ENCODE results near the gene DHRS13.
"Not testable (repeated sequence)": the region's sequence is repeated elsewhere in the genome, so short reads cannot be mapped to it uniquely, and the experiment has no call there.

The DHRS13 gene

DNA sequence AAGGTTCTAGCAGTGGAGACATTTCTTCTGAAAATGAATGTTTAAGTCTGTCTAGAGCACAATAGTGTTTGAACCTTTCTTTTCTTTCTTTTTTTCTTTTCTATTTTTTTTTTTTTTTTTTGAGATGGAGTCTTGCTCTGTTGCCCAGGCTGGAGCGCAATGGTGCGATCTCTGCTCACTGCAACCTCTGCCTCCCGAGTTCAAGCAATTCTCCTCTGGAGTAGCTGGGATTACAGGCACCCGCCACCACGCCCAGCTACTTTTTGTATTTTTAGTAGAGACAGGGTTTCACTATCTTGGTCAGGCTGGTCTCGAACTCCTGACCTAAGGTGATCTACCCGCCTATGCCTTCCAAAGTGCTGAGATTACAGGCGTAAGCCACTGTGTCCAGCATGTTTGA is 31.6 kb upstream of the DHRS13 start:
- DNase-seq = not testable (repeated sequence)

DNA sequence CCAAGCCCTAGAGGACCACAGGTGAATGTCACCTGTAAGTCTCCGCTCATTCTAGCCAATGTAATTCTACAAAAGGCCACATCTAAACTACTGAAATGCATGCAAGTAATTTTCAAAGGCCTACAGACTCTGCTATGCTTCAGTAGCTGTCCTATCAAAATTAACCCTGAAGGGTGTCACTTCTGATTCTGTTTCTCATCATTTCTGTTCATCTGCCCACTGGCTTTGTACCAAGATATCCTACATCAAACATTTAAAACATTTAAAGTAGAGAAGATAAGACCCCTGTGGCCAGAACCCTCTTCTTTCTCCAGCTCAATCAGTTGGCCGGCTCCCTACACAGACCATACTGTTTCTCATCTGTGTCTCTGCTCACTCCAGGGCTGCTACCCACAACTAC is 26.9 kb upstream of the DHRS13 start:
- DNase-seq = no peak

GRCh38 chr17:28928061-28928460 is 25.2 kb upstream of the DHRS13 start:
- no peak for DNase-seq

DNA sequence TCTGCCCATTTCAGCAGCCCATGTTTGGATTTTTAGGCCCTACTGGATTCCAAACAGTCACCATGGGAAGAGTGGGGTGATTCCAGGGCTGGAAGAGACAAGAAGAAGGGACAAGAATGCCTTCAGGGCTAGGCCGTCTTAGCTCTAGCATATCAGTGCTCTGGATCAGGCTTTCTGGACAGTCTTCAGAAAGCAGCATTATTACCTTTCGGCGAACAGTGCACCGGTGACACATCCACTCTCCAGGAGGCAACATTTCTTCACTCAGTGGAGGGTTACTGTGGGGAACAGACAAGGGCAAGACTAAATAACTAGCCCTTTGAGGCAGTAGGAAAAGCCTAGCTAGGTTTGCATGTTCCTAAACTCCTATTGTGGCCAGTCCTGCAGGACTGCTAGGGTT is 23.9 kb upstream of the DHRS13 start:
- no peak for DNase-seq

DNA sequence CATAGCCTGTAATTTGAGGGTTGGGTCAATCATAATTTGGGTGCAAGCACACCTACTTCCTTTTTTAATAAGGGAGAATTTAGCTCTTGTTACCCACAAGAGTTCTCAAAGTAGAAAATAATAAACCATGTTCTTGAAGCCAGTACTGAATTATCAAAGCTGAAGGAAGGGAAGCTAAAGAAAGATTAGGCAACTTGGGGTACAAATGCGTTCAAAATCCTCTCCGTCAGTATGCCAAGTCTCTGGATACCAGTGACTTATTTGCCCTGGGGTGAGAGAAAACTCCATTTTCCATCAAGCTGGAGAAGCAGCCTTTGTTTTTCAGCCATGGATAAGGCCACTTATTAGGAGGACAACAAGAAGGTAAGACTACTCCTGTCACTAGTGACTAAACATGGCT is 23.5 kb upstream of the DHRS13 start:
- no peak for DNase-seq

DNA sequence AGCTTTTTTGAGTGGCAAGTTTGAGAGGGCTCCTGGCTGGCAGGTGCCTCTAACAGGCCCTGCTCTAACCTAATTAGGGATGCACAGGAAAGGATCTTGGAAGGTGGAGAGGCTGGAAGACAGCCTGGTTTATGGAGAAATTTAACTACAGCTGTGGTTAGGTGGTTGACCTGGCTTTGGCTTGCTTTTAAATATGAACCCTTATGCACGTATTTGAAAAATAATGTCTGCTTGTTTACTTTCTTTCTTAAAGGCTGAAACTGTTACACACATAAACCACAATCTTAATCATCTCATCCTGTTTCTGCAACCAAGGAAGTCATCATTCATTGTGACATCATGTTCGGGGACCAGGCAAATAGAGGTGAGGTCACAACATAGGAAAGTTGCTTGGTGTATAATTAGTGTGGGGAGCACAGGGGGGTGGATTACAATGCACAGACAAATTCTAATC is 23.1 kb upstream of the DHRS13 start:
- DNase-seq = no peak

- DNase-seq = no peak
These were observed 17.3 kb upstream of the DHRS13 start for GRCh38 chr17:28920201-28920600.

GRCh38 chr17:28918295-28918694 is 15.4 kb upstream of the DHRS13 start:
- DNase-seq = no peak

DNA sequence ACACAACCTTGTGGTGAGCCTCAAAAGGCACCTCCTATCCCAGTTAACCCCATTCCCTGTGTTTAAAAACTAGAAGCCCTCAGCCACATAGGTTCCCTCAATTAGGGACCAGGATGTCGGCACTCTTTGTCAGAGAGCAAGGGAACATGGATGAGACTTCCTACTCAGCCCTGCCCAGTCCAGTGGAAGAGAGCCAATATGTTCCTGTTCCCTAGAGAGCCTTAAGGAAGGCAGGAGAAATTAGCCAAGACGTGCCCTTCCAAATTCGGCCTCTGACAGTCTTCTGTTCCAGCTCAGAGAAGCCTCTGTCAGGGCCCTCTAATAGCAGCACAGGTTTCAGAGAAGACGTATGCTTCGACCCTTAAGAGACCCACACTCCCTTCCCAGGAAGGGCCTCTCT is 14.6 kb upstream of the DHRS13 start:
- no peak for DNase-seq

GRCh38 chr17:28917029-28917428 is 14.2 kb upstream of the DHRS13 start:
- no peak for DNase-seq

GRCh38 chr17:28916302-28916934 is 13.5 kb upstream of the DHRS13 start:
- DNase-seq = no peak

GRCh38 chr17:28912938-28913333 is 10.1 kb upstream of the DHRS13 start:
- DNase-seq = no peak

- no peak for DNase-seq
These were observed 9.5 kb upstream of the DHRS13 start for GRCh38 chr17:28912281-28912937.

DNA sequence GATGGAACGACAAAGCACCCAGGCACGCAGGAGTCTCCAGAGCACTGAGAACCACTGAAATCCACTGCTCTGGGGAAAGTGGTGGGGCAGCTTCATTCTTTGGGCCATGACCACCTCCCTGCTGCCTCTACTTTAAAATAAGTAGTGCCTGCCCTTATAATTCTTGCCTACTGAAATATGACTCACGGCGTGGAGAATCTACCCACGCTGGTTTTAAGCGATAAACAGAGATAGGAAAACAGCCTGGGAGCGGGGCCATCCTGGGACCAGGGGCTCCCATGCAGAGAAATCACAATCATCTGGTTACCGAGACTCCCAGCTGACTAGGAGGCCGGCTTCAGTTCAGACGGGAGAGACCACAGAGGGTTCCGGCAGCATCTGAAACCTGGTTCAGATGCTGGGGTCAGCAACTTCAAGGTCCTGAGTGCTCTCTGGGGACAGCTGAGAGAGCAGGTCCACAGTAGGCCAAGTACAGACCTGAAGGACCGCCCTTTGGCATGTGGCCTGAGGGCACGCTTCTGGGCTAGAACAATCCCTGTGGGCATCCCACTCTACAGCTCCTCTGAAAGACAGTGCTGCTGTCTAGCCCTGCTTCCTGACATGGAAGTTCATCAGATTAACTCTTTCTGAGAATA is 8.6 kb upstream of the DHRS13 start:
- no peak for DNase-seq

- DNase-seq = no peak
These were observed 7.7 kb upstream of the DHRS13 start for GRCh38 chr17:28910534-28910933.

GRCh38 chr17:28908640-28909167 is 5.8 kb upstream of the DHRS13 start:
- DNase-seq = no peak

GRCh38 chr17:28907709-28908475 is 5.0 kb upstream of the DHRS13 start:
- no peak for DNase-seq

DNA sequence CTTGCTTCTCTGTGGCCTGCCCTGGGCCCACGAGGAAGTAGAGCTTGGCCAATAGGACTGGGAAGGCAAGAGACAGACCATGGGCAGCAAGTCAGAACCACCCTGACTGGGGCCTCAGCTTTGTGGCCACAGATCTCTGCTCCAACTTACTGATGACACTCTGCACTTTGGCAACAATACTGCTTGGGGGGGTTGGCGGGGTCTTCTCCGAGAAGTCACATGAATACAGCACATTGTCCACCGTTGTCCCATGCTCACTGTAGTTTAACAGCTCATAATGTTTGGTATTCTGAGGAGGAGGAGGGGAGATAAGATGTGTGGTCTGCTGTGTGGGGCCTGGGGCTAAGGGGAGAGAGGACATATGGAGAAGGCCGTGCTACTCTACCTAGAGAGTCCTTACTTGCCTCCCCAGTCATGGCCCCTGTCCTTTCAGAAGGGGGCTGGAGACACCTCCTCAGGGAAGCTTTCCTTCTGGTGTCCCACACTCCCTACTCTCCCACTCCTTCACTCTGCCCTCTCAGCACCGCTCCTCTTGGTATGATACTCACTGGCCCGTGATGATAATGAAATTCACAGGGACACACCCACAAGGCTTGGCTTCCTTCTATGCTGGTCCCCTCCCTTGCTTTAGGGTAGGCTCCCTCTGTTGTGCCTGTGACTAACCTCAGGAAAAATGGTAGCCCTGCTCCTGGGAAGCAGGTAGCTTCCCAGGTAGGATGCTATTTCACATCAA is 4.0 kb upstream of the DHRS13 start:
- DNase-seq = no peak

GRCh38 chr17:28906276-28906675 is 3.4 kb upstream of the DHRS13 start:
- DNase-seq = no peak

GRCh38 chr17:28904800-28905199 is 1.9 kb upstream of the DHRS13 start:
- no peak for DNase-seq

GRCh38 chr17:28903546-28903841 is 615 bp upstream of the DHRS13 start:
- not testable (repeated sequence) for DNase-seq

DNA sequence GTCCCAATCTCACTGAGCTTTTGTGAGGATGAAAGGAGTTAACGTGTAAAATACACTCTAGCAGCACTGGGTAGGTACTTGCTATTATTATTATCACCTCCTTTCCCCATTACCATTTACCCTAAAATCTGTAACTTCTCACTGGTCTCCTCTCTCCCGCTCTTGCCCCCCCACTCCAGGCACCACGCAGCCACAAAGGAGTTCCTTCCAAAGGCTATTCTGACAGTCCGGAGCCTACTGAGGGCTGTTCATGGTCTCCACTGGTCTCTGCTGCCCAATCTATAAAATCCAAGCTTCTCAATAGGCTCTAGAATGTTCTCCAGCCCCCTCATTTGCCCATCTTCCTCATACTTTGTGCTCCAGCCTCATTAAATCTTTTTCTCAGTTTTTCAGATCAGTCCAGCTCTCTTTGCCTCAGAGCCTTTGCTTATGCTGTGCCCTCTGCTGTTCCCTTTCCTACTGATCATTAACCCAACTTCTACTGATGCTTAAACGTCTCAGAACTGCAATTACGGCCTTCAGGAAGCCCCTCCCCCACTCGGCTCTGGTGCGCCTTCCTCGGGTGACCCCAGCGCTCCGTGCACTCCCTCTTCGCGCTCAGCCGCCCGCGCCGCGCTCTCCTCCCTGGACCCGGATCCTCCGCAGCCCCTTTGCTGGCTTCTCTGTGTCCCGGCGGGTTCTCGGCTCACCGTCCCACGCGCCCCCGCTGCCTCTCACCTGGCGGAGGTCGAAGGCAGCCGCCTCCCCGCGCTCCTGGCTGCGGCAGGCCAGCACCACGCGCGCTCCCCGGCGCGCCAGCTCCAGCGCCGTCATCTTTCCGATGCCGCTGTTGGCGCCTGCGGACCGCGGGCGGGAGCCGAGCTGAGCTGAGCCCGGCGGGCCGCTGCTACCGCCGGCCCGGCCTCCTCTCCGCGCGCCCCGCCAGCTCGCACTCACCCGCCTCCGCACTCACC is 737 bp downstream of the DHRS13 start:
- peak; percentile 7 for DNase-seq

Data from SHP77 treated with DMSO at 0.1 percent for 48 hours (cell line).